Activated CD8-positive, alpha-beta T cell treated with anti-CD3 and anti-CD28 coated beads for 36 hours (primary cell): ENCODE measurements around the gene VAC14. TPM values are rescaled to one million over a fixed set of nuclear protein-coding genes. Genes with fewer than 3 reads are reported as not detected.

Source experiments
- ATAC-seq: fragments of 200-7000 bp; cut with Tn5 transposase; one replicate; pipeline ENCODE4 v1.10.0; 2021; ENCODE audit warnings: mild to moderate bottlenecking, moderate library complexity
- CTCF ChIA-PET: fragments of 350-600 bp; sonication (Branson Sonifier 250); formaldehyde crosslinking; loops from one replicate; lab custom pipeline; 2021; ENCODE audit warnings: antibody characterized with exemption; lab: Charles Lee
- POLR2A ChIA-PET: fragments of 350-600 bp; sonication (Branson Sonifier 250); formaldehyde crosslinking; loops from one replicate; lab custom pipeline; 2021; ENCODE audit warnings: antibody characterized with exemption; lab: Charles Lee
- DNase-seq: peaks from one replicate; pipeline ENCODE4 v3.0.0-alpha.2; 2020
- H3K27ac Mint-ChIP-seq: one replicate; pipeline ENCODE4 v1.8.0; 2021; ENCODE audit warnings: mild to moderate bottlenecking, mixed read lengths
- H3K27me3 Mint-ChIP-seq: one replicate; pipeline ENCODE4 v1.8.0; 2021; ENCODE audit warnings: mixed read lengths
- H3K36me3 Mint-ChIP-seq: one replicate; pipeline ENCODE4 v1.8.0; 2021; ENCODE audit warnings: low read depth, mixed read lengths
- H3K4me1 Mint-ChIP-seq: one replicate; pipeline ENCODE4 v1.8.0; 2021; ENCODE audit warnings: low read depth, mixed read lengths
- H3K4me3 Mint-ChIP-seq: one replicate; pipeline ENCODE4 v1.8.0; 2021; ENCODE audit warnings: mild to moderate bottlenecking, moderate library complexity, mixed read lengths
- H3K9me3 Mint-ChIP-seq: one replicate; pipeline ENCODE4 v1.8.0; 2021; ENCODE audit warnings: mixed read lengths
- CTCF ChIP-seq: fragments of 200-600 bp; IDR thresholded peaks from one replicate; pipeline ENCODE4 v1.8.0; 2022; ENCODE audit warnings: antibody characterized with exemption, mild to moderate bottlenecking
- intact Hi-C: fragments of 100-400 bp; cut with micrococcal nuclease; formaldehyde crosslinking; loops from one replicate; pipeline ENCODE4 v1.10.0; 2022
- total RNA-seq, 2 experiments: library from RNA; stranded (reverse); gene quantifications; one replicate each; pipeline ENCODE4 v1.2.3, GENCODE V29; 2021

VAC14 gene
- total RNA-seq, 2 experiments from 2014 or later = 27.6 TPM

- ChIA-PET POLR2A (no interaction called here), CTCF (no interaction called here)
- no peaks in the 10 kb centered on the region for H3K9me3 Mint-ChIP-seq
- peaks cover 7% of the 10 kb centered on the region for H3K4me1 Mint-ChIP-seq
- TF ChIP-seq CTCF = no peak
- DNase-seq (no peak), ATAC-seq (no peak)
- H3K27me3 Mint-ChIP-seq = no peaks in the 10 kb centered on the region
- H3K36me3 Mint-ChIP-seq = peaks cover 4% of the 10 kb centered on the region
- intact Hi-C loops = no loop called here
- H3K4me3 Mint-ChIP-seq = no peak overlapping the region
- H3K27ac Mint-ChIP-seq = no peak overlapping the region
Observed at GRCh38 chr16:70790815-70791214, 10.1 kb downstream of the VAC14 start.

GRCh38 chr16:70789595-70790447 is 11.1 kb downstream of the VAC14 start:
- peak overlapping the region; percentile 22 for H3K27ac Mint-ChIP-seq
- H3K9me3 Mint-ChIP-seq = no peaks in the 10 kb centered on the region
- H3K27me3 Mint-ChIP-seq = no peaks in the 10 kb centered on the region
- POLR2A ChIA-PET = no interaction called here
- no peak overlapping the region for H3K4me3 Mint-ChIP-seq
- peaks cover 6% of the 10 kb centered on the region for H3K4me1 Mint-ChIP-seq
- intact Hi-C loops = no loop called here
- H3K36me3 Mint-ChIP-seq = peaks cover 9% of the 10 kb centered on the region
- no peak for ATAC-seq
- no peak for TF ChIP-seq CTCF
- DNase-seq = no peak
- CTCF ChIA-PET = no interaction called here

GRCh38 chr16:70788668-70789594 is 12.0 kb downstream of the VAC14 start:
- ChIA-PET POLR2A (no interaction called here), CTCF (no interaction called here)
- intact Hi-C loops = no loop called here
- Mint-ChIP-seq H3K4me3 (no peak overlapping the region), H3K9me3 (no peaks in the 10 kb centered on the region), H3K4me1 (peaks cover 2% of the 10 kb centered on the region), H3K27ac (no peak overlapping the region), H3K36me3 (peaks cover 14% of the 10 kb centered on the region), H3K27me3 (no peaks in the 10 kb centered on the region)
- ATAC-seq = no peak
- DNase-seq = no peak
- no peak for TF ChIP-seq CTCF

GRCh38 chr16:70786020-70786755 is 14.8 kb downstream of the VAC14 start:
- DNase-seq = no peak
- no peak for ATAC-seq
- intact Hi-C loops = no loop called here
- H3K9me3 Mint-ChIP-seq = no peaks in the 10 kb centered on the region
- no peaks in the 10 kb centered on the region for H3K27me3 Mint-ChIP-seq
- no peaks in the 10 kb centered on the region for H3K4me1 Mint-ChIP-seq
- H3K36me3 Mint-ChIP-seq = peaks cover 30% of the 10 kb centered on the region
- CTCF ChIA-PET = interaction anchor here (2.7 kb wide), 1 partner anchor 16 kb away, joined by 18 read pairs; no protein-coding TSS in a partner anchor
- no peak for TF ChIP-seq CTCF
- H3K4me3 Mint-ChIP-seq = no peak overlapping the region
- H3K27ac Mint-ChIP-seq = no peak overlapping the region
- POLR2A ChIA-PET = no interaction called here
